Left lung (tissue), 10 donors: ENCODE measurements around the gene S100A4. TPM values are rescaled to one million over a fixed set of nuclear protein-coding genes. Genes with fewer than 3 reads are reported as not detected.
A peak's percentile ranks its signal among the peaks of the same experiment; 100 is the strongest.

ENCODE experiments used
- ATAC-seq: fragments of 200-7000 bp; cut with Tn5 transposase; one replicate; pipeline ENCODE4 v1.9.1; 2020; ENCODE audit warnings: moderate library complexity
- DNase-seq, 4 donors: peaks; one replicate each; pipeline ENCODE4 v3.0.0-alpha.2; 2013 to 2020
- H3K27ac ChIP-seq, 2 donors: fragments of 200-600 bp; sonication (generic) in 1 of 2; one replicate each; pipeline versions ENCODE4 v1.5.0 to v1.8.0; 2020 to 2021
- H3K27me3 ChIP-seq, 2 donors: fragments of 200-600 bp; sonication (generic) in 1 of 2; one replicate each; pipeline versions ENCODE4 v1.5.0 to v1.8.0; 2020 to 2021
- H3K36me3 ChIP-seq, 2 donors: fragments of 200-600 bp; sonication (generic) in 1 of 2; one replicate each; pipeline versions ENCODE4 v1.5.0 to v1.8.0; 2020 to 2021
- H3K4me1 ChIP-seq, 2 donors: fragments of 200-600 bp; one replicate each; pipeline ENCODE4 v1.8.0; 2021
- H3K4me3 ChIP-seq, 2 donors: fragments of 200-600 bp; sonication (generic) in 1 of 2; one replicate each; pipeline versions ENCODE4 v1.5.0 to v1.8.0; 2020 to 2021; ENCODE audit warnings: mild to moderate bottlenecking in 1 of 2
- H3K9me3 ChIP-seq, 2 donors: fragments of 200-600 bp; sonication (generic) in 1 of 2; one replicate each; pipeline versions ENCODE4 v1.5.0 to v1.8.0; 2020 to 2021
- intact Hi-C, 2 donors: fragments of 100-400 bp; cut with DNase I; formaldehyde crosslinking; loops; one replicate each; pipeline versions ENCODE4 v1.11.2 to v1.14.2; 2022
- polyA plus RNA-seq, 6 donors: library from polyadenylated mRNA; unstranded; fragments of 120-200 nt; gene quantifications; one replicate each; pipeline ENCODE4 v1.2.1, GENCODE V29; 2013; ENCODE audit not compliant: insufficient read length in 6 of 6
- total RNA-seq, 2 donors: library from RNA; stranded (reverse); fragmentation: NEBNext Ultra II Directional; extraction: Animal tissue kit (Norgen Biotek cat#: 25700); gene quantifications; one replicate each; pipeline ENCODE4 v1.2.1, GENCODE V29; 2021
- TF ChIP-seq, protein P1 (sequence below), 2 donors: fragments of 200-600 bp; sonication (generic) in 1 of 2; IDR thresholded peaks; one replicate each; pipeline versions ENCODE4 v1.5.0 to v1.8.0; 2021; ENCODE audit warnings: antibody characterized with exemption in 2 of 2
- donor health status: DM: no; HTN: yes; CAD: no.
- donor health status: DM: no; HTN: no; CAD: no.

The S100A4 gene
- total and polyA plus RNA-seq, 8 donors = 15.0 to 1,192 (median 22.4) TPM

DNA sequence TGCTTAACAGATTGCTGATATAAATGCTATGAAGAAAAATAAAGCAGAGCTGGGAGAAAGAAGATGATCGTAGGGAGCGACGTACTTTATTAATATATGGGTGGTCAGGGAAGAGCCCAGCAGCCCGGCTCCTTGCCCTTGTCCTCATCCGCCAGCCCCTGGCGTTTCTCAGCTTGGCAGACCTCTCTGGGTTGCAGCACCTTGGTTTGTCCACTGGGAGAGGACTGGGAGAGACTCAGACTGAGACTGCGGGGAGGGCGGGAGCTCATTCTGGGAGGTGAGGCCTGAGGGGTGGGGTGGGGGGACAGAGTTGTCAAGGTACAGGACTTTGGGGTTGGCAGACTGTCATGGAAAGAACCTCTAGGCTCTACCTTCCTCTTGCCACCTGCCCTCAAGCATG lies 6.7 kb upstream of the S100A4 start:
- DNase-seq (no peak), ATAC-seq (no peak)
- TF ChIP-seq, protein P1, sequence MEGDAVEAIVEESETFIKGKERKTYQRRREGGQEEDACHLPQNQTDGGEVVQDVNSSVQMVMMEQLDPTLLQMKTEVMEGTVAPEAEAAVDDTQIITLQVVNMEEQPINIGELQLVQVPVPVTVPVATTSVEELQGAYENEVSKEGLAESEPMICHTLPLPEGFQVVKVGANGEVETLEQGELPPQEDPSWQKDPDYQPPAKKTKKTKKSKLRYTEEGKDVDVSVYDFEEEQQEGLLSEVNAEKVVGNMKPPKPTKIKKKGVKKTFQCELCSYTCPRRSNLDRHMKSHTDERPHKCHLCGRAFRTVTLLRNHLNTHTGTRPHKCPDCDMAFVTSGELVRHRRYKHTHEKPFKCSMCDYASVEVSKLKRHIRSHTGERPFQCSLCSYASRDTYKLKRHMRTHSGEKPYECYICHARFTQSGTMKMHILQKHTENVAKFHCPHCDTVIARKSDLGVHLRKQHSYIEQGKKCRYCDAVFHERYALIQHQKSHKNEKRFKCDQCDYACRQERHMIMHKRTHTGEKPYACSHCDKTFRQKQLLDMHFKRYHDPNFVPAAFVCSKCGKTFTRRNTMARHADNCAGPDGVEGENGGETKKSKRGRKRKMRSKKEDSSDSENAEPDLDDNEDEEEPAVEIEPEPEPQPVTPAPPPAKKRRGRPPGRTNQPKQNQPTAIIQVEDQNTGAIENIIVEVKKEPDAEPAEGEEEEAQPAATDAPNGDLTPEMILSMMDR (IDR thresholded peaks at IDR 0.05) = no peak
- no peaks in the 10 kb centered on the region for H3K27me3 ChIP-seq
- H3K4me1 ChIP-seq = peaks cover 8 to 67% of the 10 kb centered on the region in 2 donors
- intact Hi-C loops = no loop called here
- no peak overlapping the region for H3K27ac ChIP-seq
- H3K9me3 ChIP-seq = no peaks in the 10 kb centered on the region
- no peaks in the 10 kb centered on the region for H3K36me3 ChIP-seq
- H3K4me3 ChIP-seq = no peak overlapping the region

DNA sequence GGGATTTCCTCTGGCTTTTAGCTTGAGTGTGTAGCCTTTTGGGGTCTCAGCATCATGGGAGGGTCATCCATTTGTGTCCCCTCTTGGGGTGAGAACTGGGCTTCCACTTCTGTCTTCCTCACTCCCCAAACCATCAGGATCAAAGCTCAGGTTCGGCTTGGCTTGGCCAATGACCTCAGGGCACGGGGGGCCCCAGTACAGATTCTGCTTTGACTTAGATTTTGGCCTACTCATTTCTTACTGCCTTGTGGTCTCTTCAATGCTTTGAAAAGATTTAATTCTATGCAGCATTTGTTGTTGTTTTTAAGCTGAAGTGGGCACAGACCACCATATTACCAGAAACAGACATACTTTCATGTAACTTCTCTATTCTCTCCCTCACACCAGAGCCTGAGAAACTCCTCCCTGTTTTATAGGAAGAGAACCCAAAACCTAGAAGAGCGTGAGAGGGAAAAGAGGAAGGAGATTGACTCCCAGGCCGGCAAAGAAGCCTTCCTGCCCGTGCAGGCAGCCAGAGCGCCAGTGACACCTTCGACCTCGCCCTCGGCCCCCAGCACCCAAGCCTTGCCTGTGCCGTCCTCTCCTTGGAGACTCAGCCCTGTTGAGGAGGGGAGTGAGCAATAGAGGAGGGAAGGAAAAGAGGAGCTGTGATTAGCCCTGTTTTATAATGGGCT lies 5.4 kb upstream of the S100A4 start:
- Histone ChIP-seq H3K4me3 (no peak overlapping the region), H3K36me3 (no peaks in the 10 kb centered on the region), H3K27ac (peak overlapping the region in 1 of 2 donors; percentile 73), H3K27me3 (no peaks in the 10 kb centered on the region), H3K4me1 (peaks cover 8 to 74% of the 10 kb centered on the region in 2 donors), H3K9me3 (no peaks in the 10 kb centered on the region)
- no peak for ATAC-seq
- DNase-seq = peak in 1 of 4 donors; percentile 31
- TF ChIP-seq, protein P1 (IDR thresholded peaks at IDR 0.05) = no peak
- intact Hi-C loops = no loop called here

DNA sequence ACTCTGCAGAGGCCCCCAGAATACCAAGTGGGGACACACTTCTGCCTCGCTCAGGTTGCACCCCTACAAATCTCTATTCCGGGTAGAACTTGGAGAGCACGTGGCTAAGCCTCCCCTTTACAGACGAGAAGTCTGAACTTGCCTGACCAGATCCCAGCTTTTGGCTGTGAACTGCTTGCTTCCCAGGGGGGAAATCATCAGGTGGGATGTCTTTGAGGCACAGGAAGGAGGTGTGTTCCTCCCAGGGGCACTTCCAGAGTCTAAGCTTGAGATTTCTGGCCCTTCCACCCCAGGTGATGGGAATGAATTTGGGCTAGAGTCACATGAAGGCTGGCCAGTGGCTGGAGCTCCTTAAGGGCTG lies 4.8 kb upstream of the S100A4 start:
- Histone ChIP-seq H3K27ac (peak overlapping the region in 1 of 2 donors; percentile 73), H3K36me3 (no peaks in the 10 kb centered on the region)
- intact Hi-C loops = no loop called here

GRCh38 chr1:153549741-153550397 lies 4.3 kb upstream of the S100A4 start:
- no peak for ATAC-seq
- intact Hi-C loops = no loop called here
- H3K27ac ChIP-seq = peak overlapping the region; percentile 28 to 73
- no peak overlapping the region for H3K4me3 ChIP-seq
- H3K36me3 ChIP-seq = no peaks in the 10 kb centered on the region
- DNase-seq = no peak
- H3K9me3 ChIP-seq = no peaks in the 10 kb centered on the region
- peaks cover 17 to 85% of the 10 kb centered on the region in 2 donors for H3K4me1 ChIP-seq
- no peaks in the 10 kb centered on the region for H3K27me3 ChIP-seq
- TF ChIP-seq, protein P1 (IDR thresholded peaks at IDR 0.05) = no peak

More for the DNA sequence above, 4.8 kb upstream of the S100A4 start:
- Histone ChIP-seq H3K27me3 (no peaks in the 10 kb centered on the region), H3K9me3 (no peaks in the 10 kb centered on the region), H3K4me3 (no peak overlapping the region), H3K4me1 (peaks cover 14 to 79% of the 10 kb centered on the region in 2 donors)
- TF ChIP-seq, protein P1 (IDR thresholded peaks at IDR 0.05) = no peak
- no peak for ATAC-seq
- no peak for DNase-seq
